Measurements from ENCODE around the gene ANKEF1.

- no peak for TF ChIP-seq CTCF (IDR thresholded peaks at IDR 0.05)
- no peak for TF ChIP-seq POLR2AphosphoS5 (IDR thresholded peaks at IDR 0.05)
These were observed 49.0 kb upstream of the ANKEF1 start for GRCh38 chr20:9985773-9986172.

All from gastroesophageal sphincter (tissue), 3 donors.